MCF 10A (cell line): ENCODE data around the gene IMMP2L. TPM values are rescaled to one million over a fixed set of nuclear protein-coding genes. Genes with fewer than 3 reads are reported as not detected.

Source experiments
- BruUV-seq: library from RNA; stranded (reverse); fragments of 400-500 nt; replicated peaks from 2 replicates; lab custom pipeline; 2021; lab: Mats Ljungman, UMichigan
- CTCF ChIA-PET: fragments of 300-600 bp; sonication (Branson Sonifier 250); formaldehyde crosslinking; extraction: SDS; loops from one replicate; lab custom pipeline; 2021; ENCODE audit warnings: antibody characterized with exemption, inconsistent platforms; lab: Yijun Ruan, JAX
- POLR2A ChIA-PET: fragments of 300-600, 350-650 bp; sonication (Branson Sonifier 250); formaldehyde crosslinking; extraction: SDS; loops from one replicate; lab custom pipeline; 2020; ENCODE audit warnings: antibody characterized with exemption, inconsistent platforms; lab: Yijun Ruan, JAX
- DNase-seq: peaks from one replicate; pipeline ENCODE4 v3.0.0-alpha.2; 2018; ENCODE audit not compliant: unreplicated experiment
- H3K27ac Mint-ChIP-seq: one replicate; pipeline ENCODE4 v1.8.0; 2022; ENCODE audit warnings: mild to moderate bottlenecking, low read depth, mixed read lengths; ENCODE audit not compliant: unreplicated experiment
- H3K27me3 Mint-ChIP-seq: one replicate; pipeline ENCODE4 v1.8.0; 2022; ENCODE audit warnings: mixed read lengths; ENCODE audit not compliant: insufficient read depth, unreplicated experiment
- H3K36me3 Mint-ChIP-seq: one replicate; pipeline ENCODE4 v1.8.0; 2022; ENCODE audit warnings: mild to moderate bottlenecking, moderate library complexity, mixed read lengths; ENCODE audit not compliant: insufficient read depth, unreplicated experiment
- H3K4me1 Mint-ChIP-seq: one replicate; pipeline ENCODE4 v1.8.0; 2022; ENCODE audit warnings: mixed read lengths; ENCODE audit not compliant: insufficient read depth, unreplicated experiment
- H3K4me3 Mint-ChIP-seq: one replicate; pipeline ENCODE4 v1.8.0; 2022; ENCODE audit warnings: mild to moderate bottlenecking, moderate library complexity, mixed read lengths; ENCODE audit not compliant: unreplicated experiment
- H3K9me3 Mint-ChIP-seq: one replicate; pipeline ENCODE4 v1.8.0; 2022; ENCODE audit warnings: mixed read lengths; ENCODE audit not compliant: unreplicated experiment
- intact Hi-C: fragments of 100-400 bp; cut with micrococcal nuclease; formaldehyde crosslinking; loops from 2 replicates; pipeline ENCODE4 v1.14.1; 2022
- total RNA-seq: library from RNA; stranded (reverse); gene quantifications from 2 replicates; pipeline ENCODE4 v1.2.3, GENCODE V29; 2022
- TF ChIP-seq, protein P1 (sequence below): fragments of 200-600 bp; IDR thresholded peaks from one replicate; pipeline ENCODE4 v1.8.0; 2022; ENCODE audit warnings: antibody characterized with exemption, mild to moderate bottlenecking; ENCODE audit not compliant: unreplicated experiment

Gene IMMP2L
- total RNA-seq, 1 experiment from 2014 or later = 23.7 TPM

DNA sequence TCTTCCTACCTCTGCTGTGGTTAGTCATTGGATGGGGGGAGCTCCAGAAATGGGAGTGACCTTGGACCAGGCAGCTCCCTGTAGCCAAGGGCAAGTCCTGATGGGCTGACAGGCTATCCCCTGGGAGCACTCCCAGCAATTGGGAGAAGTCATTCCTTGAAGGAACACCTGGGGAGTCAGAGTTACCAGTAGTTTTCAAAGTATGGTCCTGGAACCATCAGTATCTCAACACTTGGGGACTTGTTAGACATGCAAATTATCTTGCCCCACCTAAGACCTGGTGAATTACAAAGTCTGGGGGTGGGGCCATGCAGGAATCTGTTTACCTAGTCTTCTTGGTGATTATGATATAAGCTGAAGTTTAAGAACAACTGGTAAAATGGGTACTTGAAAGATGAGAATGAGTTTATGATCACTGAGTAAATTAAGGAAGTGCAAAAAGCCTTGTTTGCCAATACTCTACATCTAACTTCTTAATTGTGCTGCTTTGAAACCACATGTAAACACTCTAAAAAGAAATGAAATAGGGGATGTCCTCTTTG, 758.6 kb downstream of the IMMP2L start:
- Mint-ChIP-seq H3K36me3 (no peaks in the 10 kb centered on the region), H3K4me1 (no peaks in the 10 kb centered on the region), H3K27ac (no peak overlapping the region), H3K27me3 (no peaks in the 10 kb centered on the region), H3K9me3 (no peaks in the 10 kb centered on the region), H3K4me3 (no peak overlapping the region)
- intact Hi-C loops = no loop called here
- DNase-seq = no peak
- TF ChIP-seq, protein P1, sequence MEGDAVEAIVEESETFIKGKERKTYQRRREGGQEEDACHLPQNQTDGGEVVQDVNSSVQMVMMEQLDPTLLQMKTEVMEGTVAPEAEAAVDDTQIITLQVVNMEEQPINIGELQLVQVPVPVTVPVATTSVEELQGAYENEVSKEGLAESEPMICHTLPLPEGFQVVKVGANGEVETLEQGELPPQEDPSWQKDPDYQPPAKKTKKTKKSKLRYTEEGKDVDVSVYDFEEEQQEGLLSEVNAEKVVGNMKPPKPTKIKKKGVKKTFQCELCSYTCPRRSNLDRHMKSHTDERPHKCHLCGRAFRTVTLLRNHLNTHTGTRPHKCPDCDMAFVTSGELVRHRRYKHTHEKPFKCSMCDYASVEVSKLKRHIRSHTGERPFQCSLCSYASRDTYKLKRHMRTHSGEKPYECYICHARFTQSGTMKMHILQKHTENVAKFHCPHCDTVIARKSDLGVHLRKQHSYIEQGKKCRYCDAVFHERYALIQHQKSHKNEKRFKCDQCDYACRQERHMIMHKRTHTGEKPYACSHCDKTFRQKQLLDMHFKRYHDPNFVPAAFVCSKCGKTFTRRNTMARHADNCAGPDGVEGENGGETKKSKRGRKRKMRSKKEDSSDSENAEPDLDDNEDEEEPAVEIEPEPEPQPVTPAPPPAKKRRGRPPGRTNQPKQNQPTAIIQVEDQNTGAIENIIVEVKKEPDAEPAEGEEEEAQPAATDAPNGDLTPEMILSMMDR = no peak
- CTCF ChIA-PET = interaction anchor here (0.6 to 1.2 kb wide), 2 partner anchors 14 to 178 kb away, joined by 3 to 5 read pairs; no protein-coding TSS in a partner anchor
- POLR2A ChIA-PET = no interaction called here
- BruUV-seq = no TSS peak

DNA sequence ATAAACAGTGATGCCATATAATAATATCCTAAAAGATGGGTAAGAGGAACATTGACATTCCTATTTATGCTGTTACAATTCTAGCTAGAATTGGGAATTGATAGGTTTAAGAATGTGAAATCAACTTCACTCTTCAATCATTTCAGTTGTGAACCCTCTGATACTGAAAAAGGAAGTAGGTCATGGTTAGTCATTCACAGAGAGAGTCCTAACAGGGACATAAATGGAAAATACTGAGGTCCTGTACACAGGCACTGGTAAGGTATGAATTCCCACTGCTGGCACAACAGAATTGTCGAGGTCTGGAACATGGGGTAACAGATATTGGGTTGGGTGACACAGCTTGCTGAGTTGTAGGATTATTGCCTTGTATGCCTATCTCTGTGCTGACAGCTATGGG, 760.8 kb downstream of the IMMP2L start:
- intact Hi-C loops = no loop called here
- POLR2A ChIA-PET = no interaction called here
- TF ChIP-seq, protein P1 = no peak

DNA sequence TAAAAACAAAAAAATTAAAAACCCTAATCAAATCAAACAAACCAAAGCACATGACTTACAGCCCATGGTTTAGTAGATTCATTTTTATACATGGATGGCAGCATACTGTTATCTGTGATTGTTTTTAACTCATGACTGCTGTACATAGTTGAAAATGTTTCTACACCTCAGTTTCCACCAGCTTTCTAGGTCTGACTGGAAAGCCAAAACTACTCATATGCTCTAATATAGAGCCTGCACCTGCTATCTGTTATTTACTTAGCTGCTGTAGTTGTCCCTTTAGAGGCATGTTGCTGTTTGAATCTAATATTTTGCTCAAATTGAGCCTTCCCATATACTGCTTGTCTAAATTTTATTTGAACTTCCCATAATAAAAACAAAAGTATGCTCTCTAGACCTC, 761.3 kb downstream of the IMMP2L start:
- Mint-ChIP-seq H3K27me3 (no peaks in the 10 kb centered on the region), H3K9me3 (no peaks in the 10 kb centered on the region), H3K4me1 (no peaks in the 10 kb centered on the region), H3K4me3 (no peak overlapping the region), H3K27ac (no peak overlapping the region), H3K36me3 (no peaks in the 10 kb centered on the region)
- POLR2A ChIA-PET = no interaction called here
- TF ChIP-seq, protein P1 = no peak
- CTCF ChIA-PET = no interaction called here
- no peak for DNase-seq
- no TSS peak for BruUV-seq
- intact Hi-C loops = no loop called here

More for the DNA sequence above, 760.8 kb downstream of the IMMP2L start:
- no peak for DNase-seq
- H3K9me3 Mint-ChIP-seq = no peaks in the 10 kb centered on the region
- no peaks in the 10 kb centered on the region for H3K27me3 Mint-ChIP-seq
- H3K4me1 Mint-ChIP-seq = no peaks in the 10 kb centered on the region
- CTCF ChIA-PET = no interaction called here
- H3K36me3 Mint-ChIP-seq = no peaks in the 10 kb centered on the region
- no peak overlapping the region for H3K27ac Mint-ChIP-seq
- BruUV-seq = no TSS peak
- H3K4me3 Mint-ChIP-seq = no peak overlapping the region

DNA sequence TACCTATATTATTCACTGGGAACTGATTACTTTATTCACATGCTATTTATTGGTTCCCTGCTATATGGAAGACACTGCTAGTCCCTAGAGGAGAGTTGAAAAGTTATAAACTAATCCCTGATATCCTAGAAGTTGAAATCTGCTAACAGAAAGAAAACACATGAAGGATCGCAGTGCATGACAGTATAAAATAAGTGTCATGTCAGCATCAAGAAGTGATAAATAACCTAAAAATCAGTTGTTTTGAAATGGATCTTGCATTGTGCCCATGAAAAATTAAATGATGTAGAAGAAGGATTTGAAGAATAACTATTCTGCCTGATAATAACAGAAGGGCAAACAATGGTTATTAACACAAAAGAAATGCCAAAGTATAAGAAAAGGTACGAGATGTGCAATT, 764.6 kb downstream of the IMMP2L start:
- ChIA-PET CTCF (interaction anchor here (0.6 kb wide), 1 partner anchor 64 kb away, joined by 3 read pairs; no protein-coding TSS in a partner anchor), POLR2A (no interaction called here)
- no TSS peak for BruUV-seq
- Mint-ChIP-seq H3K27me3 (no peaks in the 10 kb centered on the region), H3K36me3 (no peaks in the 10 kb centered on the region), H3K27ac (no peak overlapping the region), H3K4me1 (no peaks in the 10 kb centered on the region), H3K4me3 (no peak overlapping the region), H3K9me3 (no peaks in the 10 kb centered on the region)
- intact Hi-C loops = no loop called here
- DNase-seq = no peak
- TF ChIP-seq, protein P1 = no peak
